Panc1 (cell line): Measurements from ENCODE around the gene LEPROT. TPM values are rescaled to one million over a fixed set of nuclear protein-coding genes. Genes with fewer than 3 reads are reported as not detected.

Experiments
- ATAC-seq: fragments of 200-7000 bp; cut with Tn5 transposase; 2 replicates; pipeline ENCODE4 v1.9.1; 2020; ENCODE audit warnings: mild to moderate bottlenecking, moderate library complexity
- BruUV-seq: library from RNA; stranded (reverse); fragments of 400-500 nt; replicated peaks from 2 replicates; lab custom pipeline; 2021; lab: Mats Ljungman, UMichigan
- CTCF ChIA-PET: fragments of 300-600 bp; sonication (Branson Sonifier 250); formaldehyde crosslinking; loops from one replicate; lab custom pipeline; 2022; ENCODE audit warnings: antibody characterized with exemption; lab: Charles Lee
- POLR2A ChIA-PET: fragments of 300-600 bp; sonication (Branson Sonifier 250); formaldehyde crosslinking; loops from one replicate; lab custom pipeline; 2022; ENCODE audit warnings: antibody characterized with exemption; lab: Charles Lee
- DNase-seq: peaks from one replicate; pipeline ENCODE4 v3.0.0-alpha.2; 2010; ENCODE audit warnings: low read depth, low spot score
- H3K27ac ChIP-seq: 2 replicates; pipeline ENCODE4 v1.5.1; 2011; ENCODE audit warnings: mild to moderate bottlenecking, low read length, inconsistent platforms
- H3K27me3 ChIP-seq: fragments of 200-500 bp; sonication (Bioruptor generic); 2 replicates; pipeline ENCODE4 v1.6.0; 2014; ENCODE audit warnings: low read length, inconsistent platforms; ENCODE audit not compliant: control insufficient read depth, insufficient read depth
- H3K36me3 ChIP-seq: fragments of 200-500 bp; sonication (Bioruptor generic); 2 replicates; pipeline ENCODE4 v1.5.1; 2014; ENCODE audit warnings: inconsistent platforms, mild to moderate bottlenecking, low read length, moderate library complexity; ENCODE audit not compliant: control insufficient read depth, insufficient read depth
- H3K4me1 ChIP-seq: 2 replicates; pipeline ENCODE4 v1.5.1; 2011; ENCODE audit warnings: inconsistent platforms, mild to moderate bottlenecking, low read length, moderate library complexity; ENCODE audit not compliant: control insufficient read depth, insufficient read depth
- H3K4me3 ChIP-seq, 2 experiments: 2 replicates each; pipeline ENCODE4 v1.5.1; 2011 to 2012; ENCODE audit warnings: low read depth in 2 of 2, low read length in 2 of 2, mild to moderate bottlenecking in 2 of 2, inconsistent platforms in 1 of 2, moderate library complexity in 1 of 2
- H3K9me3 ChIP-seq: fragments of 200-500 bp; sonication (Bioruptor generic); 2 replicates; pipeline ENCODE4 v1.5.1; 2014; ENCODE audit warnings: low read depth, mild to moderate bottlenecking, inconsistent platforms, low read length, moderate library complexity; ENCODE audit not compliant: control insufficient read depth, insufficient read depth
- POLR2AphosphoS5 ChIP-seq: IDR thresholded peaks from 2 replicates; pipeline ENCODE4 v1.6.1; 2012; ENCODE audit warnings: mild to moderate bottlenecking, low read depth, low read length, moderate library complexity
- SIN3A ChIP-seq: IDR thresholded peaks from 2 replicates; pipeline ENCODE4 v1.6.1; 2012; ENCODE audit warnings: low read depth, mild to moderate bottlenecking, low read length, moderate library complexity, borderline replicate concordance; ENCODE audit not compliant: insufficient read depth
- TCF7L2 ChIP-seq: IDR thresholded peaks from 2 replicates; pipeline ENCODE4 v1.6.1; 2011; ENCODE audit warnings: mild to moderate bottlenecking, low read depth, low read length, inconsistent platforms
- in situ Hi-C: cut with HindIII; loops from 2 replicates; pipeline ENCODE4 v1.10.0; 2016; ENCODE audit warnings: low sequenced_read_pairs, low pct_unique_long_range_greater_than_20kb
- intact Hi-C: fragments of 100-400 bp; cut with micrococcal nuclease; formaldehyde crosslinking; loops from one replicate; pipeline ENCODE4 v1.10.0; 2022; ENCODE audit not compliant: unreplicated experiment
- total RNA-seq: library from RNA; stranded (reverse); gene quantifications from one replicate; pipeline ENCODE4 v1.2.1, GENCODE V29; 2021; ENCODE audit not compliant: unreplicated experiment
- TF ChIP-seq, protein P1 (sequence below): fragments of 450-650 bp; IDR thresholded peaks from 2 replicates; pipeline ENCODE4 v1.5.1; 2017; ENCODE audit warnings: mild to moderate bottlenecking
- TF ChIP-seq, protein P2 (sequence below), 2 experiments: IDR thresholded peaks; 2 replicates each; pipeline ENCODE4 v1.6.1; 2011 to 2012; ENCODE audit warnings: low read depth in 2 of 2, control low read depth in 1 of 2, low read length in 1 of 2, mild to moderate bottlenecking in 1 of 2, moderate library complexity in 1 of 2; ENCODE audit not compliant: insufficient read depth in 1 of 2

The LEPROT gene
- total RNA-seq, 1 experiment from 2014 or later, result 53.6 TPM

DNA sequence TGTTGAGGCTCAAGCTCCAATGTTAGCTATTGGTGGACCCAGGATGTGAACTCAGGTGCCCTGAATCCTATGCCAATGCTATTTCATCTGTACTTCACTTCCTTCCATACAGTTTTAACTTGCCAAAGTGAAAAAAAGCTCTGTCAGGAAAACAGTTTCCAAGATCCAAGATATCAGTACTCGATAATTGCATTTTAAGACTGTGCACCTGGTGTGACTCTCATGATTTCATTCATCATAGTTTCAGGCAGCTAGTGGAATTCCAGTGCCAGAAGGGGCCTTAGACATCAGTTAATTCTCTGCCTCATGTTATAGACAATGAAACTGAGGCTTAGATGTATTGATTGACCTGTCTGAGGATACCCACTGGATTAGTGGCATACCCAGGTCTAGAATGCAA, 26.5 kb upstream of the LEPROT start:
- no peaks in the 10 kb centered on the region for H3K9me3 ChIP-seq
- TF ChIP-seq POLR2AphosphoS5 (no peak), TCF7L2 (no peak), SIN3A (no peak)
- TF ChIP-seq, protein P1, sequence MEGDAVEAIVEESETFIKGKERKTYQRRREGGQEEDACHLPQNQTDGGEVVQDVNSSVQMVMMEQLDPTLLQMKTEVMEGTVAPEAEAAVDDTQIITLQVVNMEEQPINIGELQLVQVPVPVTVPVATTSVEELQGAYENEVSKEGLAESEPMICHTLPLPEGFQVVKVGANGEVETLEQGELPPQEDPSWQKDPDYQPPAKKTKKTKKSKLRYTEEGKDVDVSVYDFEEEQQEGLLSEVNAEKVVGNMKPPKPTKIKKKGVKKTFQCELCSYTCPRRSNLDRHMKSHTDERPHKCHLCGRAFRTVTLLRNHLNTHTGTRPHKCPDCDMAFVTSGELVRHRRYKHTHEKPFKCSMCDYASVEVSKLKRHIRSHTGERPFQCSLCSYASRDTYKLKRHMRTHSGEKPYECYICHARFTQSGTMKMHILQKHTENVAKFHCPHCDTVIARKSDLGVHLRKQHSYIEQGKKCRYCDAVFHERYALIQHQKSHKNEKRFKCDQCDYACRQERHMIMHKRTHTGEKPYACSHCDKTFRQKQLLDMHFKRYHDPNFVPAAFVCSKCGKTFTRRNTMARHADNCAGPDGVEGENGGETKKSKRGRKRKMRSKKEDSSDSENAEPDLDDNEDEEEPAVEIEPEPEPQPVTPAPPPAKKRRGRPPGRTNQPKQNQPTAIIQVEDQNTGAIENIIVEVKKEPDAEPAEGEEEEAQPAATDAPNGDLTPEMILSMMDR, result no peak
- TF ChIP-seq, protein P2, sequence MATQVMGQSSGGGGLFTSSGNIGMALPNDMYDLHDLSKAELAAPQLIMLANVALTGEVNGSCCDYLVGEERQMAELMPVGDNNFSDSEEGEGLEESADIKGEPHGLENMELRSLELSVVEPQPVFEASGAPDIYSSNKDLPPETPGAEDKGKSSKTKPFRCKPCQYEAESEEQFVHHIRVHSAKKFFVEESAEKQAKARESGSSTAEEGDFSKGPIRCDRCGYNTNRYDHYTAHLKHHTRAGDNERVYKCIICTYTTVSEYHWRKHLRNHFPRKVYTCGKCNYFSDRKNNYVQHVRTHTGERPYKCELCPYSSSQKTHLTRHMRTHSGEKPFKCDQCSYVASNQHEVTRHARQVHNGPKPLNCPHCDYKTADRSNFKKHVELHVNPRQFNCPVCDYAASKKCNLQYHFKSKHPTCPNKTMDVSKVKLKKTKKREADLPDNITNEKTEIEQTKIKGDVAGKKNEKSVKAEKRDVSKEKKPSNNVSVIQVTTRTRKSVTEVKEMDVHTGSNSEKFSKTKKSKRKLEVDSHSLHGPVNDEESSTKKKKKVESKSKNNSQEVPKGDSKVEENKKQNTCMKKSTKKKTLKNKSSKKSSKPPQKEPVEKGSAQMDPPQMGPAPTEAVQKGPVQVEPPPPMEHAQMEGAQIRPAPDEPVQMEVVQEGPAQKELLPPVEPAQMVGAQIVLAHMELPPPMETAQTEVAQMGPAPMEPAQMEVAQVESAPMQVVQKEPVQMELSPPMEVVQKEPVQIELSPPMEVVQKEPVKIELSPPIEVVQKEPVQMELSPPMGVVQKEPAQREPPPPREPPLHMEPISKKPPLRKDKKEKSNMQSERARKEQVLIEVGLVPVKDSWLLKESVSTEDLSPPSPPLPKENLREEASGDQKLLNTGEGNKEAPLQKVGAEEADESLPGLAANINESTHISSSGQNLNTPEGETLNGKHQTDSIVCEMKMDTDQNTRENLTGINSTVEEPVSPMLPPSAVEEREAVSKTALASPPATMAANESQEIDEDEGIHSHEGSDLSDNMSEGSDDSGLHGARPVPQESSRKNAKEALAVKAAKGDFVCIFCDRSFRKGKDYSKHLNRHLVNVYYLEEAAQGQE (IDR thresholded peaks at IDR 0.05; ENCODE audit: insufficient read depth in 1 of 2, low read depth in 2 of 2, low read length in 1 of 2), result no peak
- H3K4me3 ChIP-seq, result no peak overlapping the region
- no TSS peak for BruUV-seq
- H3K36me3 ChIP-seq, result no peaks in the 10 kb centered on the region
- DNase-seq (no peak), ATAC-seq (no peak)
- H3K27ac ChIP-seq, result no peak overlapping the region
- intact Hi-C loops (no loop called here), in situ Hi-C loops (no loop called here)
- POLR2A ChIA-PET, result no interaction called here
- no peaks in the 10 kb centered on the region for H3K27me3 ChIP-seq
- no peaks in the 10 kb centered on the region for H3K4me1 ChIP-seq
- CTCF ChIA-PET, result no interaction called here

DNA sequence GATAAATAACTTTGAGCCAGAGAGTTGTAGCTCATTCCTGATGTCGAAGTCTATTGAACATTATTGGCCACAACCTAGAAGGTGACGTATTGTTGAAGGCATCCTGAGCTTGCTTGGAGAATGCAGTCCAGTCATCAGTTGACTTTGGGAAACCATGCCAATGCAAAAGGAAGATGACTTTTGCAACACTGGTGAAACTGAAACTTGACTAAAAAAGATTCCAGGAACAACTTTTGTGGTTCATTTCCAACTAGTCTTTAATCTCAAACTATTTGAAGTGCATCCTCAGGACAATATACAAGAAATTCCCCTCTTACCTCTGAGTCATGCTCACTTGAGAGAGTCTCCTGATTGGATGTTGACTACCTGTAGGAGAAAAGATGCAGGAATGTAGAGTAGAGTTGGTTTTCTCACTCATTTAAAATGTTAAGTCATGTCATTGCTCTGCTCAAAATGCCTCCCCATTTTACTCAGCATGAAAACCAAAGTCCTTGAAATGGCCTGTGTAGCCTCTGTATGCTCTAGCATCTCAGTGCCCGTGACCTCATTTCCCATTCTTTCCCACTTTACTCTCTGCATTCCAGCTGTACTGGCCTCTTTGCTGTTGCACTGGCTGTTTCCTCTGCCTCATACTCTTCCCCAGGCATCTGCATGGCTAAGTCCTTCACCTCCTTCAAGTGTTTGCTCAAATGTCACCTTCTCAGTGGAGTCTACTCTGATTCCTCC, 24.4 kb upstream of the LEPROT start:
- TF ChIP-seq POLR2AphosphoS5, result no peak
- TF ChIP-seq SIN3A, result no peak
- TF ChIP-seq TCF7L2, result no peak
- TF ChIP-seq, protein P1, result no peak
- TF ChIP-seq, protein P2 (IDR thresholded peaks at IDR 0.05; ENCODE audit: insufficient read depth in 1 of 2, low read depth in 2 of 2, low read length in 1 of 2), result no peak
- no TSS peak for BruUV-seq
- CTCF ChIA-PET, result no interaction called here
- intact Hi-C loops, result no loop called here
- POLR2A ChIA-PET, result no interaction called here
- DNase-seq (no peak), ATAC-seq (no peak)
- H3K27me3 ChIP-seq, result no peaks in the 10 kb centered on the region
- no peaks in the 10 kb centered on the region for H3K4me1 ChIP-seq
- in situ Hi-C loops, result no loop called here
- H3K4me3 ChIP-seq, result no peak overlapping the region
- no peaks in the 10 kb centered on the region for H3K36me3 ChIP-seq
- H3K27ac ChIP-seq, result no peak overlapping the region
- no peaks in the 10 kb centered on the region for H3K9me3 ChIP-seq
